Activated CD8-positive, alpha-beta T cell treated with anti-CD3 and anti-CD28 coated beads for 36 hours (primary cell): ENCODE measurements around the gene RPRD1A. TPM values are rescaled to one million over a fixed set of nuclear protein-coding genes. Genes with fewer than 3 reads are reported as not detected.
"Not testable (repeated sequence)": the region's sequence is repeated elsewhere in the genome, so short reads cannot be mapped to it uniquely, and the experiment has no call there.

ENCODE experiments used
- ATAC-seq: fragments of 200-7000 bp; cut with Tn5 transposase; one replicate; pipeline ENCODE4 v1.10.0; 2021; ENCODE audit warnings: mild to moderate bottlenecking, moderate library complexity
- CTCF ChIA-PET: fragments of 350-600 bp; sonication (Branson Sonifier 250); formaldehyde crosslinking; loops from one replicate; lab custom pipeline; 2021; ENCODE audit warnings: antibody characterized with exemption; lab: Charles Lee
- POLR2A ChIA-PET: fragments of 350-600 bp; sonication (Branson Sonifier 250); formaldehyde crosslinking; loops from one replicate; lab custom pipeline; 2021; ENCODE audit warnings: antibody characterized with exemption; lab: Charles Lee
- DNase-seq: peaks from one replicate; pipeline ENCODE4 v3.0.0-alpha.2; 2020
- H3K27ac Mint-ChIP-seq: one replicate; pipeline ENCODE4 v1.8.0; 2021; ENCODE audit warnings: mild to moderate bottlenecking, mixed read lengths
- H3K27me3 Mint-ChIP-seq: one replicate; pipeline ENCODE4 v1.8.0; 2021; ENCODE audit warnings: mixed read lengths
- H3K36me3 Mint-ChIP-seq: one replicate; pipeline ENCODE4 v1.8.0; 2021; ENCODE audit warnings: low read depth, mixed read lengths
- H3K4me1 Mint-ChIP-seq: one replicate; pipeline ENCODE4 v1.8.0; 2021; ENCODE audit warnings: low read depth, mixed read lengths
- H3K4me3 Mint-ChIP-seq: one replicate; pipeline ENCODE4 v1.8.0; 2021; ENCODE audit warnings: mild to moderate bottlenecking, moderate library complexity, mixed read lengths
- H3K9me3 Mint-ChIP-seq: one replicate; pipeline ENCODE4 v1.8.0; 2021; ENCODE audit warnings: mixed read lengths
- CTCF ChIP-seq: fragments of 200-600 bp; IDR thresholded peaks from one replicate; pipeline ENCODE4 v1.8.0; 2022; ENCODE audit warnings: antibody characterized with exemption, mild to moderate bottlenecking
- intact Hi-C: fragments of 100-400 bp; cut with micrococcal nuclease; formaldehyde crosslinking; loops from one replicate; pipeline ENCODE4 v1.10.0; 2022
- total RNA-seq, 2 experiments: library from RNA; stranded (reverse); gene quantifications; one replicate each; pipeline ENCODE4 v1.2.3, GENCODE V29; 2021

RPRD1A gene
- total RNA-seq, 2 experiments from 2014 or later, result 29.4 to 31.9 TPM

- no peaks in the 10 kb centered on the region for H3K36me3 Mint-ChIP-seq
- DNase-seq, result no peak
- intact Hi-C loops, result no loop called here
- peaks cover 1% of the 10 kb centered on the region for H3K27me3 Mint-ChIP-seq
- ChIA-PET POLR2A (no interaction called here), CTCF (interaction anchor here (1.2 to 2.0 kb wide), 2 partner anchors 25 to 182 kb away, joined by 3 to 6 read pairs; no protein-coding TSS in a partner anchor)
- ATAC-seq, result no peak
- no peaks in the 10 kb centered on the region for H3K9me3 Mint-ChIP-seq
- no peak overlapping the region for H3K27ac Mint-ChIP-seq
- TF ChIP-seq CTCF, result no peak
- H3K4me3 Mint-ChIP-seq, result no peak overlapping the region
- peaks cover 2% of the 10 kb centered on the region for H3K4me1 Mint-ChIP-seq
These were observed 34.6 kb upstream of the RPRD1A start for GRCh38 chr18:36101943-36102342.

DNA sequence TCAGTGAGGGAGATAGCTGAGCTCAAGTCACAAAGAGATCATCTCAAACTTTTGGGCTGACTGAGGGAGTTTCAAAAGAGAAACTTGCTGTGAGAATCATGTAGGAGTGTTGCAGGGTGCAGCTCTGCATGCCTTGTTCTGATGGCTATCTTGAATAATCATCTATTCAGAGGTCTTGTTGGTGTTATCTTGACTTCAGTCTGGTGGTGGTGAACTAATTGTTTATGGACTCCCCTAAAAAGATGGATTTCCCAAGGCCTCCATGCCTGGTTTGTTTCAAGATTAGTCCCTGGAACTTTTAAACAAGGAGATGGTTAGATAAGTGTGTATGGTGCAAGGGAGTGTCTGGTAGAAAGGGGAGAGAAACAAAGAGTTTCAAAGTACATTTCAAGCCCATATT, 32.0 kb upstream of the RPRD1A start:
- Mint-ChIP-seq H3K4me1 (peaks cover 2% of the 10 kb centered on the region), H3K4me3 (no peak overlapping the region), H3K27ac (no peak overlapping the region), H3K36me3 (no peaks in the 10 kb centered on the region), H3K27me3 (peaks cover 3% of the 10 kb centered on the region), H3K9me3 (no peaks in the 10 kb centered on the region)
- intact Hi-C loops, result no loop called here
- ChIA-PET POLR2A (interaction anchor here (0.6 kb wide), 1 partner anchor 140 kb away, joined by 3 read pairs; no protein-coding TSS in a partner anchor), CTCF (interaction anchor here (0.6 to 2.1 kb wide), 4 partner anchors 9 to 185 kb away, joined by 3 to 9 read pairs (median 3); no protein-coding TSS in a partner anchor)
- no peak for ATAC-seq
- TF ChIP-seq CTCF, result no peak
- DNase-seq, result no peak

DNA sequence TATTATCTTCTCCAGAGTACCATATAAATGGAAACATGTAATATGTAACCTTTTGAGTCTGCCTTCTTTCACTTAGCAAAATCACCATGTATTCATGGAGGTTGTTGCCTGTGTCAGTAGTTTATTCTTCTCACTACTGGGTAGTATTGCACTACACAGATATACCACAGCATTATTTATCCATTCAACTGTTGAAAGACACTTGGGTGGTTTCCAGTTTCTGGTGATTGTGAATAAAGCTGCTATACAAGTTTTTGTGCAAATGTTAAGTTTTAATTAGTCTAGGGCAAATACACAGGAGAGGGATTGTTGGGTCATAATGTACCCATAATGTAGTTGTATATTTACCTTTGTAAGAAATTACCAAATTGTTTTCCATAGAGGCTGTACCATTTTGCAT, 29.6 kb upstream of the RPRD1A start:
- H3K27me3 Mint-ChIP-seq, result peaks cover 3% of the 10 kb centered on the region
- no peak overlapping the region for H3K4me3 Mint-ChIP-seq
- ATAC-seq (no peak), DNase-seq (no peak)
- no peak for TF ChIP-seq CTCF
- H3K36me3 Mint-ChIP-seq, result no peaks in the 10 kb centered on the region
- H3K27ac Mint-ChIP-seq, result no peak overlapping the region
- H3K9me3 Mint-ChIP-seq, result no peaks in the 10 kb centered on the region
- ChIA-PET POLR2A (no interaction called here), CTCF (interaction anchor here (0.9 to 2.1 kb wide), 2 partner anchors 79 to 187 kb away, joined by 3 to 9 read pairs; no protein-coding TSS in a partner anchor)
- intact Hi-C loops, result loop anchor here (1.0 kb wide), 1 partner anchor 187 kb away; no protein-coding TSS in a partner anchor
- peaks cover 7% of the 10 kb centered on the region for H3K4me1 Mint-ChIP-seq

DNA sequence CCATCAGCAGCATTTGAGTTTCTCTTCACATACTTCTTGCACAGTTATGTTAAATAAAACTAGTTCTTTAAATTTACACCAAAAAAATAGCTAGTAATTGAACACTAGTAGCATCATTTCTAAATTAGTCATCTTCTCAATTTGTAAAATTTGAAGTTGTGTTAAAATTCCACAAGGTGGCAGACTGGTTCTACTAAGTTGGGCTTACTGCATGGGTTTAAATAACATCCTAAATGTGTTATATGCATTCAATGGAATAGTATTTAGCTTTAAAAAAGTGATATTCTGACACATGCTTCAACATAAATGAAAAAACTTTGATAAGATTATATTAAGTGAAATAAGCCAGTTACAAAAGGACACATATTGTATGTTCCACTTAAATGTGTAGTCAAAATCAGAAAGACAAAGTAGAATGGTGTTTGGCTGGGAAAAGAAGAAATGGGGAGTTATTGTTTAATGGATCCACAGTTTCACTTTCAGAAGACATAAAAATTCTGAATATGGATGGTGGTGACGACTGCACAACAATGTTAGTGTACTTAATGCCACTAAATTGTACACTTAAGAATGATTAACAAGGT, 28.7 kb upstream of the RPRD1A start:
- H3K27ac Mint-ChIP-seq, result no peak overlapping the region
- intact Hi-C loops, result loop anchor here (1.0 kb wide), 1 partner anchor 188 kb away; no protein-coding TSS in a partner anchor
- no peak for DNase-seq
- H3K4me1 Mint-ChIP-seq, result peaks cover 7% of the 10 kb centered on the region
- peak; percentile 80 for TF ChIP-seq CTCF
- H3K9me3 Mint-ChIP-seq, result no peaks in the 10 kb centered on the region
- CTCF ChIA-PET, result interaction anchor here (0.7 to 4.4 kb wide), 29 partner anchors 10 to 441 kb away, joined by 3 to 53 read pairs (median 4); partner anchors contain the start of gene FHOD3
- ATAC-seq, result peak; percentile 42
- peaks cover 1% of the 10 kb centered on the region for H3K27me3 Mint-ChIP-seq
- no peaks in the 10 kb centered on the region for H3K36me3 Mint-ChIP-seq
- no peak overlapping the region for H3K4me3 Mint-ChIP-seq
- POLR2A ChIA-PET, result interaction anchor here (0.6 kb wide), 1 partner anchor 12 kb away, joined by 3 read pairs; no protein-coding TSS in a partner anchor

DNA sequence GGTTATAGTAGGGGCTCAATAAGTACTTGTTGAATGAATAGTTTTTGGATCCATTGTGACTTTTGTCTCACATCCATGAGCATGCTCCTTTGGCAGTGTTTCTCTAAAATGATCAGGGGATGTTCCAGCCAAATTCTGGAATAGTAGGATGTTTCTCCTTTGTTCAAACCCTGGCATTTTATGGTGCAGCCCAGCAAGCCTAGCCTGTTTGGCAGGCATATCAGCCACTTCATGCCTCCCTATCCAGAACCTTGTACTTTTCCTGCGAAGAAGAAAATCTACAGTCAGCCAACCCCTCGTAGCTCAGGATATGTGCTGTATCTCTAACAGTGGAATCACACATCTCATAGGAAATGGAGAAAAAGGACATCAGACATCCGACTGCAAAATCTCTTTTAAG, 27.1 kb upstream of the RPRD1A start:
- ATAC-seq (no peak), DNase-seq (no peak)
- intact Hi-C loops, result loop anchor here (5.0 kb wide), 1 partner anchor 77 kb away; no protein-coding TSS in a partner anchor
- no peak overlapping the region for H3K4me3 Mint-ChIP-seq
- no peak for TF ChIP-seq CTCF
- POLR2A ChIA-PET, result no interaction called here
- no peak overlapping the region for H3K27ac Mint-ChIP-seq
- CTCF ChIA-PET, result interaction anchor here (0.6 to 4.4 kb wide), 4 partner anchors 72 to 189 kb away, joined by 3 to 53 read pairs (median 15); no protein-coding TSS in a partner anchor
- no peaks in the 10 kb centered on the region for H3K36me3 Mint-ChIP-seq
- peaks cover 7% of the 10 kb centered on the region for H3K4me1 Mint-ChIP-seq
- peaks cover 1% of the 10 kb centered on the region for H3K27me3 Mint-ChIP-seq
- H3K9me3 Mint-ChIP-seq, result no peaks in the 10 kb centered on the region

DNA sequence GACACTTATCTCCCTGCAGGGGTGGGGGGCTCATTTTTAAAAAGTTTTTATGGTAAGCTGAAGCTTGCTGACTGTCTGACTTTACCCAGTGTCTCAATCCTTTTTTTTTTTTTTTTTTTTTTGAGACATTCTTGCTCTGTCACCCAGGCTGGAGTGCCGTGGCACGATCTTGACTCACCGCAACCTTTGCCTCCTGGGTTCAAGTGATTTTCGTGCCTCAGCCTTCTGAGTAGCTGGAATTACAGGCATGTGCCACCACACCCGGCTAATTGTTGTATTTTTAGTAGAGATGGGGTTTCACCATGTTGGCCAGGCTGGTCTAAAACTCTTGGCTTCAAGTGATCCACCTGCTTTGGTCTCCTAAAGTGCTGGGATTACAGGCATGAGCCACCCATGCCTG, 24.8 kb upstream of the RPRD1A start:
- H3K27me3 Mint-ChIP-seq, H3K9me3 Mint-ChIP-seq, ATAC-seq, H3K27ac Mint-ChIP-seq, POLR2A ChIA-PET, DNase-seq, H3K4me1 Mint-ChIP-seq, H3K36me3 Mint-ChIP-seq, H3K4me3 Mint-ChIP-seq: not testable (repeated sequence)
- intact Hi-C loops, result loop anchor here (5.0 kb wide), 1 partner anchor 75 kb away; no protein-coding TSS in a partner anchor
- CTCF ChIA-PET, result interaction anchor here (1.4 to 4.4 kb wide), 2 partner anchors 74 to 193 kb away, joined by 6 to 24 read pairs; no protein-coding TSS in a partner anchor
